HG03457 (cell line): ENCODE results near the gene PPP2R5B.

Source experiments
- ATAC-seq: cut with Tn5 transposase; IDR thresholded peaks from one replicate; pipeline ENCODE4 v1.9.1; 2021; ENCODE audit warnings: moderate number of reproducible peaks; ENCODE audit not compliant: unreplicated experiment

PPP2R5B gene

DNA sequence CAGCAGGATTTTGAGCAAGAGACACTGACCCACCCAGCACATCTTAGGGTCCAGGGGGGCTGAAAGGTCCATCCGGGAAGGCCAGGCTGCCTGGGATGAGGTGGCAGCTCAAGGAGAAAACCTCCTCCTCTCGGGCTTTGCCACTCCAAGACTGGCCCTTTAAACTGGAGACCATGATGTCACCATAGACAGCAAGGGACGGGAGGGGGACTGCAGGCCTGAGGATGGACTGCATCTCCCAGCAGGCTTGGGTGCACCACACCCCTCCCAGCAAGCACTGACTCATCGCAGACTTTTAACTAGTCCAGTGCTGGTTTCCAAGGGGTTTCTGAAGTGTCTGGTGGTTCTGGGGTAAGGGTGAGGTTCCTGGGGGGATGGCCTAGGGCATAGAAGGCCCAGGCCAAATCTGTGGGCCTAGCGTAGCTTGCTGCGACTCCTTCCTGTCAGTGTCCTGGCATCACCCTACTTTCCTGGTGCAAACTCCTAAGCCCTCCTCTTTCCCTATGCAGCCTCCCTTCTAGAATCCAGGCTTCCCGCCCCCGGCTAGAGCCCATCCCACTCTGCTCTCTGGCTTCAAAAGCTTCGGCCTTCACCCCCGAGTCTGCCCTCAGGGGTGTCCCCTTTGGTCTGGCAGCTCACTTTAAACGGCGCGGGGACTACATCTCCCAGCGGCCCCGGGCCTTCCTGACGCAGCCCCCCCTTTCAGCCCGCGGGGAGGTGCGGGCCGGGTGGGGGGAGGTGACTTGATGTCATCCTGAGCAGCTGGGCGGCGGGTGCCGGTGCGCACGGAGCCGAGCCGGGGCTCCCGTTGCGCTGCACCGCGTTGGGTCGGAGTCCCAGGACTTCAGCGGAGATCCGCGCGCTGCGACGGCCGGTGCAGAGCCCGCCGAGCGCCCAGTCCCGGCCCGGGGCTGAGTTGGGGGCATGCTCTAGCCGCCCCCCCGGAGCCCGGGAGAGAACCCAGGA is at the start of gene PPP2R5B:
PPP2R5B (plus strand) TSS at position 746 of the 966 bp plus-strand sequence. CDS start 1,046 bp downstream, outside the sequence.
- peak; percentile 62 for ATAC-seq

GRCh38 chr11:64875369-64876228 is 48.9 kb upstream of the PPP2R5B start:
- no peak for ATAC-seq

DNA sequence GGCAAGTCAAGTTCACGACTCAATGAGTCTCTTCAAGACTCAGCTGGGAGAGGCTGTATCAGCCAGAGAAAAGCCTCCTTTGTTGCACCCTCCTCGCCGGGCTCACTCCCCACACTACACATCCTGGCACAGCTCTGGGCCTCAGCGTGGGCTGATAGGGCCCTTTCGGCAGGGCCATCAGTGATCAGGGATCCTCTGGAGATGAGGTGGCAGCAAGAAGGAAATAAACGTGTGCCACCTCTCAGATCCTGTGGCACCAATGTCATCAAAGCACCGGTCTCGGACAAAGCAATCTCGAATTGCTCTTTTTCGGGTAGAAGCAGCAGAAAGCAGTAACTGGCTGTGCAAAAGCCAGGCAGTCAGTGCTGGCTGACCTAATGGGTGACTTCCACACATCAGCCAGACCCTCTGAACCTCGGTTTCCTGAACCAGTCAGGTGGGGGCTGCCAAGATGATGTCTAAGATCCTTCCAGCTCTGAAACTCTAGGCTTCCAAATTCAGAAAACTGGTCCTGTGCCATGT is 48.2 kb upstream of the PPP2R5B start:
- no peak for ATAC-seq

DNA sequence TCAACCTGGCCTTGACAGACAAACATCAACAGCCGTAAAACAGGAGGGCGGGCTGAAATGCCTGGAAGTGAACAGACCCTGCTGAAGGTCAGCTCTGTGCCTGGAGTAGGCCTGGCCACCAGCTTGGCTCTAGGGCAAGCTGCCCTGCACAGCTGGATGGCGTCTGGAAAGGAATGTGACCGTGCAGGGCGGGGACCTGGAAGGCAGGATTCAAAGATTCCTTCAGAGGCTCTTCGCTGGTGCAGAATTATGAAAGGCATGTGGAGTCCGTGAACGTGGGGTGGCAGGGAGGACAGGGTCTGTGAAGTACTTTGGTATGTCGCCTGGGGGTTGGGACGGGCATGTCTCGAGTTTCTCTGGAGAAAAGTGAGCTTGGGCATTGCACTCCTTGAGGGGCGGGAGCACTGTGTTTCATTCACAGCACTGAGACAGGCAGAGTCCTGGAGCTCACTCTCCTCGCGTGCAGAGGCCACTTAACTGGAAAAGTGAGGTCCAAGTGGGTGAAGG is 47.6 kb upstream of the PPP2R5B start:
- ATAC-seq = no peak

GRCh38 chr11:64877390-64878222 is 46.9 kb upstream of the PPP2R5B start:
- ATAC-seq = no peak

- no peak for ATAC-seq
Measured at GRCh38 chr11:64878223-64878493, 46.3 kb upstream of the PPP2R5B start.

DNA sequence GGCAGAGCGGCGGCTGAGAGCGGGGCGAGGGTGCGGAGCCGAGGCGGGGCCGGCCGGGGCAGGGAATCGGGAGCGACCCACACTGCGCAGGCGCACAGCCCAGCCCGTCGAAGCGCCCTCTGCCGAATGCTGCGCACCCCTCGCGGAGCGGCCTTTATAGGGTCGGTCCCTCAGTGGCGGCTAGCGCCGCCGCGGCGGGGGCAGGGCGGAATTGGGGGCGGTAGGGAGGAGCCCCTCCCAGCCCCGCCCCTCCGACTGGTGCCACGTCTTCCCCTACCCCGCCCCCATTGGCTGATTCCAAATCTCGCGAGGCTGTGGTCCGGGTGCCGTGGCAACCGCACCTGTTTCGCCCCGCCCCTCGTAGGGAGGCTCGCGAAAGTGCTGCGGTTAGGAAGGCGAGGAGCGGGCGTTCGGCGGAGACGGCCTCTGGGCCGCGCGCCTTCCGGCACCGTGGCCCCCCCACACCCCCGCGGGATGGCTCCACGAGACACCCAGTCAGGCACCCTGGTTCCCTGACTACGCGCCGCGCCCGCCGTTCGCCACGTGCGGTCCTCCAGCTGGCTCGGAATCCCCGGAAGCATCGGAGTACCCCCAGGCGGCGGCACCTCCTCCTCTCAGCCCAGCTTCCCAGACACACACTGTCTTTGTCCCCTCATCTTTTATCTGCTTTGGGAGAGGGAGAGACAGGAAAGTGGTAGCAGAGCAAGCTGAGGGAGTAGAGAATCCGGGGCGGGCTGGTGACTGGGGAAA is 45.8 kb upstream of the PPP2R5B start, which contains the start of gene EHD1:
EHD1 (minus strand) TSS at position 128 of the 750 bp plus-strand sequence. CDS start 157 bp downstream, outside the sequence.
- peak; percentile 54 for ATAC-seq

DNA sequence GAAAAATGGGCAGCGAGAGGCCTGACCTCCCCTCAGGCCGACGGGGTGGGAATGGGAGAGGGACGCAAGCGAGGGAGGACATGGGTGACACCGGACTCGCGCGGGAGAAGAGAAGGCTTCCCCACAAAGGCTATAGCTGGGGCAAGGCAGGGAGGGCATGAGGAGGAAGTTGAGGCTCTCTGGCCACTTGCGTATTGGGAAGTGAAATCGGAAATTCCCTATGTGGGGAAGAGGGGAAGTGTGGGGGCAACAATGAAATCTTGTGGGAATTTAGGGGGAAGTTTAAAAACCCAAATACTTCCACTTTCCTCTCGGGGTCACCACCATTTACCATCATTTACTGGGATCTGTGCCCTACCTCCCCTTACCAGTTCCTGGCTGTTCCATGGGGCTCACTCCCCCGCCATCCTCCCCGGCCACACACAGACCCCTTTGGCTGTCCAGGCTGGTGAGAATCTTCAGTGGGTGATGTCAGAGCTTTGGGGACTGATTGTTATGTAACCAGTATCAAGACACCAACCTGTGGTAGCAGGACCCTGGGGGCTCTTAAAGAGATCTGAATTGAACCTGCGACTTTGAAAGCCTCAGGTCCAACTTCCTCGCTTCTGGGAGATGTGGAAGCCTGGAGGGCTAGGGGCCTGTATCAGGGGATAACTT is 45.1 kb upstream of the PPP2R5B start:
- peak; percentile 2 for ATAC-seq

DNA sequence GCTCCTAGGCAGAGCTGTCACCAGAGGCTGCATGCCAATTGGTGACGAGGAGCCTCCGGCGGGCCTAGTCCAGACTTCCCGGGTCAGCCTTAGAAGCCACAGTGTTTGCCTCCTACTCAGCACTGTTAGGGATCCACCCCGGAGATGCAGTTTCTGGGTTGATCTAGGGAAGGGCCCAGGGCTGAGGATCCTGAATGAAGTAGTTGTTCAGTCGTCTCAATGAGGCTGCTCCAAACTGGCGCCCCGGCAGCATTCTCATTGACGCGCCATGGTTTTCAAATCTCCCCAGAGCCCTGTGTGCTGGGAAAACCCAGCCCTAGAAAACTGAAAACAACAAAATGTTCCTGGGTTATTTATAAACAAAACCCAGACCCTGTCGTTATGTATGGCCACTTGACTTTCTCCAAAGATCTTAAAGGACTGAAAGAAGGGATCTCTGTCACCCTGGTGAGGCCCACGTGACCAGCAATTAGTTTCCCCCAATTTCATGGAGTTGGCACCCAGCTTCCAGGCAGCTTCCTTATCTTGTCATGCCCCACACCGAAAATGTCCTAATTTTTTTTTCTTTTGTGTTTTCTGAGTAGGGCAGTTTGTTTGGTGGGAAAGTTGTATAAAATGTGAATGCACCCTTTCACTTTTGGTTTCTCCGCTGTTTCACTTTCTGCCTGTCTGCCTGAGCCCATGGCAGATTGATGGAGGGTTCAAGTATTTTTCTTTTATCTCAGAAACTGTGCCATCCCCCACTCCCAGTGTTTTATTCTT is 44.1 kb upstream of the PPP2R5B start:
- no peak for ATAC-seq

DNA sequence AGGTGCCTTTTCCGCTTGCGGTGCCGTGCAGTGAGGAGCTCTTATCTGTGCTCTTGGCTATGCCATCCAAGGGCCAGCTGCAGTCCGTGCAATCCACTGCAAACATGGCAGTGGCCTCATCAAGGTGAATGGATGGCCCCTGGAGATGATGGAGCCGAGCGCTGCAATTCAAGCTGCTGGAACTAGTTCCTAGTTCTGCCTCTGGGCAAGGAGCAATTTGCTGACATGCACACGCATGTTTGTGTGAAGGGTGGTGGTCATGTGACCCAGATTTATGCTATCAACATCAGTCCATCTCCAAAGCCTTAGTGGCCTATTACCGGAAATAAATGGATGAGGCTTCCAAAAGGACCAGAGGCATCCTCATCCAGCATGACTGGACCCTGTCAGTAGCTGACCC is 43.0 kb upstream of the PPP2R5B start:
- no peak for ATAC-seq

DNA sequence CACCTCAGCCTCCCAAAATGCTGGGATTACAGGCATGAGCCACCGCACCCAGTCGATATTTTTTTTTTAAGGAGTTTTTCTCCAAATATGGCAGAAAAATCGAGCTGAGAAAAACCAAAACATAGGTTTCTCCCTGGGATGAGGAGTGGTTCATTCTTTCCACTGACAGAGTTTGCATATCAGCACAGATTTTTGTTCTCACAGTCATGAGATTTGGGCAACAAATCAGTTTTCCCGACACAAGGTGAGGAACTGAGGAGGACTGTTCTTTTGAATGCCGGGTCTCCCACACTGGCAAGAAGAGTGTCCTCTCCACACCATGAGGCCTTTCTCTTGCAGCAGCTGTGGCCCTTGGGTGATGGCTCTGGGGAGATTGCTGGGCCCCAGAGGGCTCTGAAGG is 42.2 kb upstream of the PPP2R5B start:
- ATAC-seq = no peak

- no peak for ATAC-seq
Measured at GRCh38 chr11:64883575-64883974, 40.9 kb upstream of the PPP2R5B start.

GRCh38 chr11:64884019-64884418 is 40.5 kb upstream of the PPP2R5B start:
- no peak for ATAC-seq

- ATAC-seq = no peak
Measured at GRCh38 chr11:64885367-64886286, 38.9 kb upstream of the PPP2R5B start.

DNA sequence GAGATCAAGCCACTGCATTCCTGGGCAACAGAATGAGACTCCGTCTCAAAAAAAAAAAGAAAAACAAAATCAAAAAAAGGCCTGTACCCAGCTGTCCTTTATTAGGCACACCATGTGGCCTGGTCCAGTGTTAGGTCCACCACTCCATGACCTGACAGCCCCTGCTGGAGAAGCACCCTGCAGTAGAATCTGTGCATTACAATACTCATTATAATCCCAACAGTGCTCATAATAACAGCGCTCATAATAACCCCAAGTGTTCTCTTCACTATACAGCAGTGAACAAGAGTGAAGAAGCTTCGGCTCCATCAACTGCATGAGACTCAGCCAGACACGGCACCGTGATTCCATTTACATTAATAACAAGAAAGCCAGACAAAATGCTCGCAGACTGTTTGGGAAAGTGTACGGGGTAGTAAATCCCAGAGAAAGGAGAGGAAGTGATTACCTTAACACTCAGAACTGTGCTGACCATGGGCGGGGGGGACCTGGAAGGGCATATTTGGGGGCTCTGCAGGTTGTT is 37.2 kb upstream of the PPP2R5B start:
- ATAC-seq = no peak

GRCh38 chr11:64887757-64888405 is 36.6 kb upstream of the PPP2R5B start:
- ATAC-seq = no peak

GRCh38 chr11:64888406-64888728 is 36.1 kb upstream of the PPP2R5B start:
- ATAC-seq = no peak
